HCT116 (cell line): ENCODE data around the gene MAPK7.

Experiments used
- CTCF ChIP-seq, 3 experiments: fragments of 200-600 bp in 1 of 3; sonication (generic) in 1 of 3; IDR thresholded peaks in 2 of 3; conservative IDR thresholded peaks in 1 of 3; 2 replicates each; pipeline ENCODE4 v1.5.1; 2012 to 2017; ENCODE audit warnings: low read depth in 2 of 3, low read length in 2 of 3, antibody characterized with exemption in 1 of 3, borderline replicate concordance in 1 of 3, control low read depth in 1 of 3, mild to moderate bottlenecking in 1 of 3, mixed read lengths in 1 of 3, mixed run types in 1 of 3, moderate library complexity in 1 of 3; ENCODE audit not compliant: insufficient read depth in 1 of 3
- ELF1 ChIP-seq: IDR thresholded peaks from 2 replicates; pipeline ENCODE4 v1.6.1; 2012; ENCODE audit warnings: low read depth, borderline replicate concordance
- EZH2 ChIP-seq: fragments of 200-600 bp; sonication (generic); IDR thresholded peaks from 2 replicates; pipeline ENCODE4 v1.6.1; 2017; ENCODE audit warnings: antibody characterized with exemption, mixed run types
- EZH2phosphoT487 ChIP-seq: fragments of 200-600 bp; IDR thresholded peaks from 2 replicates; pipeline ENCODE4 v1.6.1; 2018; ENCODE audit warnings: antibody characterized with exemption, borderline replicate concordance
- JUND ChIP-seq: IDR thresholded peaks from 2 replicates; pipeline ENCODE4 v1.6.1; 2012
- POLR2A ChIP-seq: IDR thresholded peaks from 2 replicates; pipeline ENCODE4 v1.7.0; 2011; ENCODE audit warnings: borderline replicate concordance; ENCODE audit not compliant: insufficient read depth, insufficient read length; ENCODE audit errors: extremely low read depth
- POLR2AphosphoS5 ChIP-seq: IDR thresholded peaks from 2 replicates; pipeline ENCODE4 v1.6.1; 2011; ENCODE audit warnings: mild to moderate bottlenecking, low read depth, low read length, moderate library complexity
- RAD21 ChIP-seq: IDR thresholded peaks from 2 replicates; pipeline ENCODE4 v1.6.1; 2012; ENCODE audit warnings: low read depth, mild to moderate bottlenecking
- REST ChIP-seq: IDR thresholded peaks from 2 replicates; pipeline ENCODE4 v1.6.1; 2012; ENCODE audit warnings: low read depth
- SP1 ChIP-seq: IDR thresholded peaks from 2 replicates; pipeline ENCODE4 v1.6.1; 2012; ENCODE audit warnings: low read depth
- TCF7L2 ChIP-seq: IDR thresholded peaks from 2 replicates; pipeline ENCODE4 v1.7.0; 2011; ENCODE audit warnings: borderline replicate concordance, inconsistent platforms; ENCODE audit not compliant: insufficient read depth, insufficient read length; ENCODE audit errors: extremely low read depth
- YY1 ChIP-seq: IDR thresholded peaks from 2 replicates; pipeline ENCODE4 v1.6.1; 2011; ENCODE audit warnings: low read length, low read depth, moderate library complexity, mild to moderate bottlenecking; ENCODE audit not compliant: insufficient replicate concordance; ENCODE audit errors: extremely low read depth
- ZBTB33 ChIP-seq: IDR thresholded peaks from 2 replicates; pipeline ENCODE4 v1.6.1; 2011; ENCODE audit warnings: mild to moderate bottlenecking, low read length, moderate library complexity; ENCODE audit not compliant: insufficient replicate concordance; ENCODE audit errors: extremely low read depth

GRCh38 chr17:19405114-19405513 is 26.8 kb downstream of the MAPK7 start:
- TF ChIP-seq EZH2 (no peak), REST (no peak), RAD21 (no peak), CTCF (IDR thresholded peaks at IDR 0.05 in 2 of 3, conservative IDR thresholded peaks at IDR 0.05 in 1 of 3; ENCODE audit: borderline replicate concordance in 1 of 3, insufficient read depth in 1 of 3, low read depth in 2 of 3, low read length in 2 of 3) (no peak), POLR2AphosphoS5 (no peak), POLR2A (no peak), ELF1 (no peak), EZH2phosphoT487 (no peak), TCF7L2 (no peak), JUND (no peak), YY1 (no peak), SP1 (no peak), ZBTB33 (no peak)
